UCSD-AML1 (cell line): ENCODE measurements around the gene LIX1.

Experiments used
- DNase-seq: peaks from one replicate; lab custom pipeline; 2025; ENCODE audit not compliant: unreplicated experiment; lab: John Stamatoyannopoulos, UW

LIX1 gene

GRCh38 chr5:97077246-97077645 lies 65.2 kb downstream of the LIX1 start:
- no peak for DNase-seq

DNA sequence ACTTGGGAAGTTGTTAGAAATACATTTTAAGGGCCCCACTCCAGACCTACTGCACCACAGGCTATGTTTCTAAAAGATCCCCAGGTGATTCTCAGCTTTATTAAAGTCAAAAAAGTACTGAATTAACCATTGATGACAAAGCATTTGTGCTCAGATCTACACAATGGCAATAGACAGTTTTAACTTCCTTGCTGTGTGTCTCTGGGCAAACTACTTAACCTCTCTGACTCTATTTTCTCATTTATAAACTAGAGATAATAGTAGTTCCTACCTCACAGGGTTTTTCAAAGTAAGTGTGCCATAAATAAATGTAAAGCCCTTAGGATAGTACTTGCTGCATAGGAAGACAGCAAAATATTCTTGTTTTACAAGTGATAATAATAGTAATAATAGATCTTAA lies 66.3 kb downstream of the LIX1 start:
- no peak for DNase-seq

- no peak for DNase-seq
Measured at GRCh38 chr5:97075649-97076048, 66.8 kb downstream of the LIX1 start.

- DNase-seq = no peak
Measured at GRCh38 chr5:97074859-97075489, 67.4 kb downstream of the LIX1 start.

GRCh38 chr5:97073420-97073819 lies 69.0 kb downstream of the LIX1 start:
- no peak for DNase-seq

DNA sequence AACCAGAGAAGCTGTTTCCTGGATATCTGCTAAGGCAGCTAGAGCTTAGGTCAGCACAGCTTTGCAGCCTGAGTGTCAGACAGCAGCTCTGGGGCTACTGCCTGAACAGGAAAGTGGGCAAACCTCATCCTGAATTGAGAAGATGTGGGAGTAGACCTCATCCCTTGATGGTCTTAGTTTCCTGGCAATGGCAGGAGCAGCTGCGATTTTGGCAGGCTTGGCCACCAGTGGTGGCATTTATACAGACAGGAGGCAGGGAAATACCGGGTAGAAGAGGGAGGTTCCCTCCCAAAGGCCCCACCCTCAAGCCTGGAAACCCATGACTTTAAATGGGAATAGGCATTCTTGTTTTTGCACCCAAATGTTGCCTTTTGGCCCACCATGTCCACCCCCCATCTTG lies 69.7 kb downstream of the LIX1 start:
- no peak for DNase-seq

DNA sequence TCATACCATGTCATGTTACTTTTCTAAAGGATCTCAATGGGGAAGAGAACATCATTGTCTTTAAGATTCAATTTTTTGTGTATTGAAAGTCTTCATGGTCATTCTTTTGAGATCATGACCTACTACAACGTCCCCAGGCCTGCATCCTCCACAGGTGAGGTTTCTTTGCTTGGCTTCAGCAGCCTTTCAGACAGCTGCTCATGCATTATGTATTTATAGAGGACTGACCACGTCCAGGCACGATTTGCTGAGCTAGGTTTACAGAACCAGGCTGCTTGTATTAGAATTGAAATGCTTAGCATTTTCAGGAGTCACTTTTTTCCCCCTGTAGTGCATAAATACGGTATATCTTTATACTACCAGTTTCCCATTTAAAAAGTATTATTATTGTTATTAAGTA lies 70.4 kb downstream of the LIX1 start:
- DNase-seq = no peak

DNA sequence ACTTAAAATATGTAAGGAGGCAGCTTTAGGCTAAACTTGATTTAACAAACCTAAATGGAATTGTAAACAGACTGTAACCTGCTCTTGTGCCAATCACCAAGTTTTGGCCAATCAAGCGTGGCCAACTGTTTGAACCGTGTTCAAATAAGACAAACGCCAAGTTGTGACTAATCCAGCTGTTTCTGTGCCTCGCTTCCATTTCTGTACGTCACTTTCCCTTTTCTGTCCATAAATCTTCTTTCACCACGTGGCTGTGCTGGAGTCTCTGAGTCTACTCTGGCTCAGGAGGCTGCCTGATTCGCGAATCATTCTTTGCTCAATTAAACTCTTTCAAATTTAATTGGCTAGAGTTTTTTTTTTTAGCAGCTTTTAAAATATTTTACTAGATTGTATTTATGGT lies 71.3 kb downstream of the LIX1 start:
- no peak for DNase-seq

- no peak for DNase-seq
Measured at GRCh38 chr5:97070234-97070633, 72.2 kb downstream of the LIX1 start.

- DNase-seq = no peak
Measured at GRCh38 chr5:97067296-97067850, 75.0 kb downstream of the LIX1 start.

GRCh38 chr5:97065475-97065874 lies 76.9 kb downstream of the LIX1 start:
- DNase-seq = no peak

GRCh38 chr5:97063251-97063650 lies 79.2 kb downstream of the LIX1 start:
- DNase-seq = no peak

- DNase-seq = no peak
Measured at GRCh38 chr5:97062046-97062445, 80.4 kb downstream of the LIX1 start.

DNA sequence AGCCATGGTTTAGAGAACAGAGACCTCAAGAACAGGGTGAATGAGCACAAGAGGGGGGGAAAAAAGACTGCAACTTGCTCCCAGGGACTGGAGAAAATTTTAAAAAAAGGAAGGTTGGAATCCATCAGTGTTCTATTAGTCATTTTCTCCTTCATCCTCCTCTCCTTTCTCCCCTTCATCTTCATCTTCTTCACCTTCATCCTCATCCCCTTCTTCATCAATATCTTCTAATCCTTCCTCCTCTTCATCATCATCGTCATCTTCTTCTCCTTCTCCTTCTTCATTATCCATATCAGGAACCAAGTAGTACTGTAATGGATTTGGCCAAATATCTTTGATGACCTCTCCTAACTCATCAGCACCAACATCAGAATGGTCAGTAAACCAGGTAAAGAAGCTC lies 86.1 kb downstream of the LIX1 start:
- no peak for DNase-seq

DNA sequence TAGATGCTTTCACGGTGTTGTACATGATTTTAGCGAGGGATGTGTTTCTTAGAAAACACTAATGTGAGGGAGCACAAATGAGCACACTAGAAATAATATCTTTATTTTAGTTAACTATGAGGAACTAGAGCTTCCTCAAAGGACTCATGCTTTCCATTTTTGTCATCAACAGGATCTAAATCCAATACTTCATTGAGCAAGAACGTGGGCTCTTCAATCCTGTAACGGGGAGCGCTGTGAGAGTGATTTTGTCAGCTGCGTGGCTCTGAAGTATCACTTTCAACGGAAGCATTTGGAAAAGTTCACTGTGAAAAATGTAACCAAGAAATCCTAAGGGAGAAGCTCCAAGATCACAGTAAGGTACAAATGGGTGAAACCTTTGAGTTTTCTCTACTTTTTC lies 93.2 kb downstream of the LIX1 start:
- no peak for DNase-seq

GRCh38 chr5:97047076-97047475 lies 95.3 kb downstream of the LIX1 start:
- no peak for DNase-seq

GRCh38 chr5:97046270-97046982 lies 96.0 kb downstream of the LIX1 start:
- DNase-seq = no peak

- peak; percentile 16 for DNase-seq
Measured at GRCh38 chr5:97044052-97044451, 98.4 kb downstream of the LIX1 start.

GRCh38 chr5:97043511-97043910 lies 98.9 kb downstream of the LIX1 start:
- no peak for DNase-seq

DNA sequence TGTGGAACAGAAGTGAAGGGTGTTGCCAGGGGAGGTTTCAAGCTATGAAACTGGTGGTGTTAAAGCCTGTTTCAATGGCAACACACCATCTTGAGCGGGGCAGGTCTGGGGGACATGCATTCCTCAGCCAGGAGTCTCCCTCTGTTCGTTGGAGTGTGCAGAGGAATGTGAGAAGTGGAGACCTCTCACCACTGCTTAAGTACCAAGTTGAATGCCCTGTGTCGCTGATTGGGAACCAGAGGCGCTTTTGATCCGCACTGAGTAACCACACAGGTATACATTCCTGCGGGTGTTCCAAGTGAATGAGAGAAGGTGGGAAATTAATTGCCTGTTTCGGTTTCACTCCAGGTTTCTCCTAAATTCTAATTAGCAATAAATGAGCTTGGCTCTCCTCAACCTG lies 99.4 kb downstream of the LIX1 start:
- DNase-seq = no peak
